ENCODE data around the gene LBHD2. TPM values are rescaled to one million over a fixed set of nuclear protein-coding genes. Genes with fewer than 3 reads are reported as not detected.

LBHD2 gene
- polyA plus RNA-seq, 1 donor (not counting 4 experiments of a cell fraction or from before 2014, with no cell fraction given) = not detected

- DNase-seq (ENCODE audit: low read depth, low spot score) (no peak), FAIRE-seq (no peak)
- TF ChIP-seq, protein P1, sequence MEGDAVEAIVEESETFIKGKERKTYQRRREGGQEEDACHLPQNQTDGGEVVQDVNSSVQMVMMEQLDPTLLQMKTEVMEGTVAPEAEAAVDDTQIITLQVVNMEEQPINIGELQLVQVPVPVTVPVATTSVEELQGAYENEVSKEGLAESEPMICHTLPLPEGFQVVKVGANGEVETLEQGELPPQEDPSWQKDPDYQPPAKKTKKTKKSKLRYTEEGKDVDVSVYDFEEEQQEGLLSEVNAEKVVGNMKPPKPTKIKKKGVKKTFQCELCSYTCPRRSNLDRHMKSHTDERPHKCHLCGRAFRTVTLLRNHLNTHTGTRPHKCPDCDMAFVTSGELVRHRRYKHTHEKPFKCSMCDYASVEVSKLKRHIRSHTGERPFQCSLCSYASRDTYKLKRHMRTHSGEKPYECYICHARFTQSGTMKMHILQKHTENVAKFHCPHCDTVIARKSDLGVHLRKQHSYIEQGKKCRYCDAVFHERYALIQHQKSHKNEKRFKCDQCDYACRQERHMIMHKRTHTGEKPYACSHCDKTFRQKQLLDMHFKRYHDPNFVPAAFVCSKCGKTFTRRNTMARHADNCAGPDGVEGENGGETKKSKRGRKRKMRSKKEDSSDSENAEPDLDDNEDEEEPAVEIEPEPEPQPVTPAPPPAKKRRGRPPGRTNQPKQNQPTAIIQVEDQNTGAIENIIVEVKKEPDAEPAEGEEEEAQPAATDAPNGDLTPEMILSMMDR (optimal IDR thresholded peaks at IDR 0.05 in 1 of 3, IDR thresholded peaks at IDR 0.05 in 1 of 3, conservative IDR thresholded peaks at IDR 0.05 in 1 of 3; ENCODE audit: extremely low read depth in 1 of 3, insufficient read depth in 2 of 3, low read length in 3 of 3) = no peak
- no peak for TF ChIP-seq EZH2 (IDR thresholded peaks at IDR 0.05; ENCODE audit: low read length)
- no peaks in the 10 kb centered on the region for H3K9me1 ChIP-seq (ENCODE audit: control insufficient read depth, extremely low read depth, insufficient read depth, low read length)
- H3K27me3 ChIP-seq (ENCODE audit: control insufficient read depth, extremely low read depth, insufficient read depth, low read length) = peaks cover 10% of the 10 kb centered on the region
- H3K4me3 ChIP-seq (ENCODE audit: control insufficient read depth in 2 of 3, extremely low read depth in 1 of 3, insufficient read depth in 2 of 3, low read depth in 1 of 3, low read length in 3 of 3) = no peak overlapping the region
- H2AFZ ChIP-seq (ENCODE audit: control insufficient read depth, low read length) = no peak overlapping the region
- dilution Hi-C loops (cut with MboI; ENCODE audit: extremely low pct_ligation_motif_present, low sequenced_read_pairs) = no loop called here
- H3K27ac ChIP-seq (ENCODE audit: control insufficient read depth, insufficient read depth, low read length) = no peak overlapping the region
- H3K4me1 ChIP-seq (ENCODE audit: control insufficient read depth, extremely low read depth, insufficient read depth, low read length) = peaks cover 24% of the 10 kb centered on the region
- no peak overlapping the region for H3K9ac ChIP-seq (ENCODE audit: control insufficient read depth, extremely low read depth, insufficient read depth, low read length)
- no peak overlapping the region for H3K4me2 ChIP-seq (ENCODE audit: control insufficient read depth, extremely low read depth, insufficient read depth, low read depth, low read length)
- H3K79me2 ChIP-seq (ENCODE audit: control insufficient read depth, insufficient read depth, low read length) = no peaks in the 10 kb centered on the region
- H3K36me3 ChIP-seq (ENCODE audit: control insufficient read depth in 2 of 2, extremely low read depth in 1 of 2, insufficient read depth in 2 of 2, low read length in 2 of 2) = no peaks in the 10 kb centered on the region
- no peaks in the 10 kb centered on the region for H3K9me3 ChIP-seq (ENCODE audit: control insufficient read depth, low read depth, low read length)
- no peaks in the 10 kb centered on the region for H4K20me1 ChIP-seq (ENCODE audit: control insufficient read depth, extremely low read depth, insufficient read depth, low read length)
Measured at GRCh38 chr14:103134405-103134804, 50.4 kb downstream of the LBHD2 start.

DNA sequence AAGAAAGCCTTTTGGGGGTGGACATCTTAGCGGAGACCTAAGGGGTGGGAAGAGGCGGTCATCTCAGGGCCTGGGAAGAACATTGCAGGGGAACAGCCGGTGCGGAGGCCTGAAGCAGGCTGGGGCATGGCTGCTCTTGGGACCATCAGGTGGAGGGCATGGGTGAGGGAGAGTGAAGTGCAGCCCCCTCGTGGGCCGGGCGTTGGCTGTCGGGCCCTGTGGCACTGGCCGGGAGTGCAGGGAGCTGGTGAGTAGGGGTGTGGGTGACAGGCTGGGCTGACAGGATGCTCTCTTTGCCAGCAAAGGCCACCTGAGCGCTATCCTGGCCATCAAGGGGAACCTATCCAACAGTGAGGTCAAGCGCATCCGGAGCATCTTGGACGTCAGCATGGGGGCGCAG is 50.9 kb downstream of the LBHD2 start:
- Histone ChIP-seq H3K36me3 (ENCODE audit: control insufficient read depth in 2 of 2, extremely low read depth in 1 of 2, insufficient read depth in 2 of 2, low read length in 2 of 2) (no peaks in the 10 kb centered on the region), H3K27ac (ENCODE audit: control insufficient read depth, insufficient read depth, low read length) (no peak overlapping the region)

More for the DNA sequence above, 50.9 kb downstream of the LBHD2 start:
- FAIRE-seq (no peak), DNase-seq (ENCODE audit: low read depth, low spot score) (no peak)
- Histone ChIP-seq H3K4me1 (ENCODE audit: control insufficient read depth, extremely low read depth, insufficient read depth, low read length) (peaks cover 19% of the 10 kb centered on the region), H3K9me3 (ENCODE audit: control insufficient read depth, low read depth, low read length) (no peaks in the 10 kb centered on the region), H3K79me2 (ENCODE audit: control insufficient read depth, insufficient read depth, low read length) (no peaks in the 10 kb centered on the region), H3K4me2 (ENCODE audit: control insufficient read depth, extremely low read depth, insufficient read depth, low read depth, low read length) (no peak overlapping the region), H3K4me3 (ENCODE audit: control insufficient read depth in 2 of 3, extremely low read depth in 1 of 3, insufficient read depth in 2 of 3, low read depth in 1 of 3, low read length in 3 of 3) (no peak overlapping the region), H2AFZ (ENCODE audit: control insufficient read depth, low read length) (no peak overlapping the region), H4K20me1 (ENCODE audit: control insufficient read depth, extremely low read depth, insufficient read depth, low read length) (no peaks in the 10 kb centered on the region), H3K9me1 (ENCODE audit: control insufficient read depth, extremely low read depth, insufficient read depth, low read length) (no peaks in the 10 kb centered on the region), H3K9ac (ENCODE audit: control insufficient read depth, extremely low read depth, insufficient read depth, low read length) (no peak overlapping the region), H3K27me3 (ENCODE audit: control insufficient read depth, extremely low read depth, insufficient read depth, low read length) (peaks cover 14% of the 10 kb centered on the region)
- TF ChIP-seq, protein P1 (optimal IDR thresholded peaks at IDR 0.05 in 1 of 3, IDR thresholded peaks at IDR 0.05 in 1 of 3, conservative IDR thresholded peaks at IDR 0.05 in 1 of 3; ENCODE audit: extremely low read depth in 1 of 3, insufficient read depth in 2 of 3, low read length in 3 of 3) = no peak
- TF ChIP-seq EZH2 (IDR thresholded peaks at IDR 0.05; ENCODE audit: low read length) = no peak
- dilution Hi-C loops (cut with MboI; ENCODE audit: extremely low pct_ligation_motif_present, low sequenced_read_pairs) = no loop called here

Measured in keratinocyte (primary cell).